Hepatocyte (in vitro differentiated cells): Measurements from ENCODE around the gene TRIM29. TPM values are rescaled to one million over a fixed set of nuclear protein-coding genes. Genes with fewer than 3 reads are reported as not detected.

Experiments used
- DNase-seq: peaks from one replicate; pipeline ENCODE4 v3.0.0-alpha.2; 2016; ENCODE audit warnings: low spot score
- H2AFZ ChIP-seq: fragments of 200-600 bp; sonication (generic); 2 replicates; pipeline ENCODE4 v1.6.0; 2016; ENCODE audit warnings: antibody characterized with exemption, mild to moderate bottlenecking
- H3K27ac ChIP-seq: fragments of 200-600 bp; sonication (generic); 2 replicates; pipeline ENCODE4 v1.5.1; 2016; ENCODE audit warnings: mild to moderate bottlenecking
- H3K27me3 ChIP-seq: fragments of 200-600 bp; sonication (generic); 2 replicates; pipeline ENCODE4 v1.6.1; 2016
- H3K36me3 ChIP-seq: fragments of 200-600 bp; sonication (generic); replicated peaks from 2 replicates; pipeline ENCODE4 v1.5.1; 2016; ENCODE audit warnings: low read depth; ENCODE audit not compliant: insufficient read depth
- H3K4me1 ChIP-seq: fragments of 200-600 bp; sonication (generic); 2 replicates; pipeline ENCODE4 v1.5.1; 2016; ENCODE audit warnings: mild to moderate bottlenecking, moderate library complexity; ENCODE audit not compliant: insufficient read depth
- H3K4me2 ChIP-seq: fragments of 200-600 bp; sonication (generic); 2 replicates; pipeline ENCODE4 v1.6.0; 2016
- H3K4me3 ChIP-seq: fragments of 200-600 bp; sonication (generic); 2 replicates; pipeline ENCODE4 v1.5.1; 2016; ENCODE audit warnings: mild to moderate bottlenecking
- H3K79me2 ChIP-seq: fragments of 200-600 bp; sonication (generic); 2 replicates; pipeline ENCODE4 v1.6.0; 2017; ENCODE audit warnings: mild to moderate bottlenecking
- H3K9me2 ChIP-seq: fragments of 200-600 bp; sonication (generic); replicated peaks from 2 replicates; pipeline ENCODE4 v1.6.0; 2017; ENCODE audit warnings: mild to moderate bottlenecking; ENCODE audit not compliant: insufficient read depth
- H3K9me3 ChIP-seq: fragments of 200-600 bp; sonication (generic); 2 replicates; pipeline ENCODE4 v1.5.1; 2016; ENCODE audit warnings: low read depth, mild to moderate bottlenecking
- H4K20me1 ChIP-seq: fragments of 200-600 bp; sonication (generic); 2 replicates; pipeline ENCODE4 v1.6.0; 2016; ENCODE audit warnings: mild to moderate bottlenecking; ENCODE audit not compliant: insufficient read depth, poor library complexity, severe bottlenecking
- CTCF ChIP-seq: fragments of 200-600 bp; sonication (generic); IDR thresholded peaks from 2 replicates; pipeline ENCODE4 v1.5.1; 2016; ENCODE audit warnings: antibody characterized with exemption, mild to moderate bottlenecking; ENCODE audit not compliant: poor library complexity
- EZH2 ChIP-seq: fragments of 200-600 bp; sonication (generic); IDR thresholded peaks from 2 replicates; pipeline ENCODE4 v1.6.1; 2016; ENCODE audit warnings: antibody characterized with exemption, mild to moderate bottlenecking, borderline replicate concordance
- EZH2phosphoT487 ChIP-seq: fragments of 200-600 bp; sonication (generic); IDR thresholded peaks from one replicate; pipeline ENCODE4 v1.6.1; 2018; ENCODE audit warnings: antibody characterized with exemption, mild to moderate bottlenecking, low read depth, moderate library complexity; ENCODE audit not compliant: unreplicated experiment, severe bottlenecking
- WGBS: methylation state at CpG from one replicate; pipeline ENCODE4 v1.1.6; 2016; ENCODE audit warnings: low lambda C conversion rate; ENCODE audit errors: missing lambda C conversion rate; 5-methylcytosine and 5-hydroxymethylcytosine counted together
- polyA plus RNA-seq: library from polyadenylated mRNA; unstranded; fragments of >200 nt; fragmentation: Nextera tagmentation; extraction: Ambion mirVana; gene quantifications from 2 replicates; pipeline ENCODE4 v1.2.1, GENCODE V29; 2016
- total RNA-seq: library from RNA; depleted of rRNA; stranded (reverse); fragments of >200 nt; gene quantifications from 2 replicates; pipeline ENCODE4 v1.2.3, GENCODE V29; 2014

Gene TRIM29, protein sequence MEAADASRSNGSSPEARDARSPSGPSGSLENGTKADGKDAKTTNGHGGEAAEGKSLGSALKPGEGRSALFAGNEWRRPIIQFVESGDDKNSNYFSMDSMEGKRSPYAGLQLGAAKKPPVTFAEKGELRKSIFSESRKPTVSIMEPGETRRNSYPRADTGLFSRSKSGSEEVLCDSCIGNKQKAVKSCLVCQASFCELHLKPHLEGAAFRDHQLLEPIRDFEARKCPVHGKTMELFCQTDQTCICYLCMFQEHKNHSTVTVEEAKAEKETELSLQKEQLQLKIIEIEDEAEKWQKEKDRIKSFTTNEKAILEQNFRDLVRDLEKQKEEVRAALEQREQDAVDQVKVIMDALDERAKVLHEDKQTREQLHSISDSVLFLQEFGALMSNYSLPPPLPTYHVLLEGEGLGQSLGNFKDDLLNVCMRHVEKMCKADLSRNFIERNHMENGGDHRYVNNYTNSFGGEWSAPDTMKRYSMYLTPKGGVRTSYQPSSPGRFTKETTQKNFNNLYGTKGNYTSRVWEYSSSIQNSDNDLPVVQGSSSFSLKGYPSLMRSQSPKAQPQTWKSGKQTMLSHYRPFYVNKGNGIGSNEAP
- total RNA-seq (7.7 and 11.2 TPM in 2 replicates), polyA plus RNA-seq (8.5 and 9.4 TPM in 2 replicates)

GRCh38 chr11:120137611-120138521 lies at the start of gene TRIM29:
TRIM29 (minus strand) TSS chr11:120138113; CDS start chr11:120138031, 82 bp downstream.
- peak within 1 kb of the TSS; percentile 66 for H3K27ac ChIP-seq
- H3K4me2 ChIP-seq, result no peak within 1 kb of the TSS
- DNase-seq, result peak; percentile 68
- H3K9me2 ChIP-seq, result no peaks in the 10 kb centered on the region
- peaks cover 5% of the 10 kb centered on the region for H3K4me1 ChIP-seq
- no peaks in the 10 kb centered on the region for H4K20me1 ChIP-seq
- no peaks in the 10 kb centered on the region for H3K79me2 ChIP-seq
- no peak within 1 kb of the TSS for H2AFZ ChIP-seq
- no peak for TF ChIP-seq EZH2phosphoT487
- TF ChIP-seq EZH2, result no peak
- no peak for TF ChIP-seq CTCF
- no peak within 1 kb of the TSS for H3K4me3 ChIP-seq
- WGBS, result 80% methylated on average over 33 of the region's 41 CpGs
- H3K36me3 ChIP-seq, result no peaks in the 10 kb centered on the region
- no peaks in the 10 kb centered on the region for H3K27me3 ChIP-seq
- no peaks in the 10 kb centered on the region for H3K9me3 ChIP-seq

- no peaks in the 10 kb centered on the region for H3K9me2 ChIP-seq
- TF ChIP-seq EZH2, result no peak
- no peak for TF ChIP-seq CTCF
- TF ChIP-seq EZH2phosphoT487, result no peak
- H3K79me2 ChIP-seq, result no peaks in the 10 kb centered on the region
- peaks cover 70% of the 10 kb centered on the region for H3K4me1 ChIP-seq
- no peak overlapping the region for H3K4me3 ChIP-seq
- no peaks in the 10 kb centered on the region for H4K20me1 ChIP-seq
- DNase-seq, result peak; percentile 63
- no peaks in the 10 kb centered on the region for H3K36me3 ChIP-seq
- peak overlapping the region; percentile 66 for H3K4me2 ChIP-seq
- H3K9me3 ChIP-seq, result no peaks in the 10 kb centered on the region
- 33% methylated on average over 17 of the region's 17 CpGs for WGBS
- peak overlapping the region; percentile 98 for H3K27ac ChIP-seq
- no peaks in the 10 kb centered on the region for H3K27me3 ChIP-seq
- H2AFZ ChIP-seq, result no peak overlapping the region
These were observed 49.1 kb upstream of the TRIM29 start for GRCh38 chr11:120186774-120187591.

GRCh38 chr11:120186456-120186773 lies 48.5 kb upstream of the TRIM29 start:
- Histone ChIP-seq H4K20me1 (no peaks in the 10 kb centered on the region), H3K36me3 (no peaks in the 10 kb centered on the region), H3K4me3 (no peak overlapping the region), H2AFZ (no peak overlapping the region), H3K27ac (peak overlapping the region; percentile 98), H3K4me1 (peaks cover 72% of the 10 kb centered on the region), H3K79me2 (no peaks in the 10 kb centered on the region), H3K9me3 (no peaks in the 10 kb centered on the region), H3K9me2 (no peaks in the 10 kb centered on the region), H3K27me3 (no peaks in the 10 kb centered on the region), H3K4me2 (no peak overlapping the region)
- no peak for TF ChIP-seq EZH2phosphoT487
- TF ChIP-seq EZH2, result no peak
- no peak for TF ChIP-seq CTCF
- no peak for DNase-seq
